Suprapubic skin (tissue), 4 donors: ENCODE results near the gene CIBAR2. TPM values are rescaled to one million over a fixed set of nuclear protein-coding genes. Genes with fewer than 3 reads are reported as not detected.

Experiments used
- DNase-seq, 2 donors: peaks; one replicate each; pipeline ENCODE4 v3.0.0-alpha.2; 2019; ENCODE audit warnings: low spot score in 2 of 2
- H3K27ac ChIP-seq: fragments of 200-600 bp; sonication (generic); one replicate; pipeline ENCODE4 v1.5.1; 2019
- H3K27me3 ChIP-seq: fragments of 200-600 bp; sonication (generic); one replicate; pipeline ENCODE4 v1.5.1; 2019
- H3K36me3 ChIP-seq: fragments of 200-600 bp; sonication (generic); one replicate; pipeline ENCODE4 v1.5.1; 2019
- H3K4me1 ChIP-seq: fragments of 200-600 bp; sonication (generic); one replicate; pipeline ENCODE4 v1.5.1; 2019
- H3K4me3 ChIP-seq: fragments of 200-600 bp; sonication (generic); one replicate; pipeline ENCODE4 v1.5.1; 2019; ENCODE audit warnings: mild to moderate bottlenecking
- H3K9me3 ChIP-seq: fragments of 200-600 bp; sonication (generic); one replicate; pipeline ENCODE4 v1.5.1; 2019
- CTCF ChIP-seq, 2 donors: fragments of 200-600 bp in 1 of 2; fragments of 450-650 bp in 1 of 2; sonication (generic) in 1 of 2; IDR thresholded peaks; one replicate each; pipeline ENCODE4 v1.5.1; 2016 to 2019; ENCODE audit warnings: antibody characterized with exemption in 2 of 2, mild to moderate bottlenecking in 1 of 2, moderate library complexity in 1 of 2
- EP300 ChIP-seq: sonication (generic); formaldehyde crosslinking; IDR thresholded peaks from one replicate; pipeline ENCODE4 v1.6.1; 2017; ENCODE audit warnings: antibody characterized with exemption
- POLR2A ChIP-seq, 2 donors: fragments of 450-650 bp; IDR thresholded peaks; one replicate each; pipeline ENCODE4 v1.6.1; 2017; ENCODE audit warnings: antibody characterized with exemption in 2 of 2, mild to moderate bottlenecking in 2 of 2, moderate library complexity in 2 of 2
- POLR2AphosphoS5 ChIP-seq, 3 donors: sonication (generic); formaldehyde crosslinking; IDR thresholded peaks; one replicate each; pipeline ENCODE4 v1.6.1; 2017; ENCODE audit warnings: antibody characterized with exemption in 3 of 3
- WGBS: methylation state at CpG from one replicate; pipeline ENCODE4 v1.1.5; 2018; 5-methylcytosine and 5-hydroxymethylcytosine counted together
- total RNA-seq, 4 donors: library from RNA; depleted of rRNA; stranded (reverse); fragments of >200 nt; gene quantifications; one replicate each; pipeline ENCODE4 v1.1.0, GENCODE V29; 2016

CIBAR2 gene
- total RNA-seq, 4 donors from 2014 or later: not detected

GRCh38 chr16:85087899-85088569, 24.2 kb downstream of the CIBAR2 start:
- no peak for TF ChIP-seq POLR2A (IDR thresholded peaks at IDR 0.05)
- no peak for TF ChIP-seq CTCF (IDR thresholded peaks at IDR 0.05)
- no peak for TF ChIP-seq POLR2AphosphoS5 (IDR thresholded peaks at IDR 0.05)
- no peak for TF ChIP-seq EP300
- 86% methylated on average over 21 of the region's 21 CpGs for WGBS
- DNase-seq: no peak

GRCh38 chr16:85086347-85087291, 25.7 kb downstream of the CIBAR2 start:
- Histone ChIP-seq H3K9me3 (no peaks in the 10 kb centered on the region), H3K36me3 (peaks cover 23% of the 10 kb centered on the region), H3K4me3 (no peak overlapping the region), H3K4me1 (peaks cover 7% of the 10 kb centered on the region), H3K27ac (no peak overlapping the region), H3K27me3 (no peaks in the 10 kb centered on the region)
- WGBS: 64% methylated on average over 23 of the region's 37 CpGs
- TF ChIP-seq POLR2AphosphoS5 (IDR thresholded peaks at IDR 0.05) (no peak), CTCF (IDR thresholded peaks at IDR 0.05) (peak; percentile 66 to 75), POLR2A (IDR thresholded peaks at IDR 0.05) (no peak), EP300 (no peak)
- peak in 1 of 2 donors; percentile 87 for DNase-seq

More at GRCh38 chr16:85087899-85088569, 24.2 kb downstream of the CIBAR2 start:
- Histone ChIP-seq H3K27me3 (no peaks in the 10 kb centered on the region), H3K27ac (no peak overlapping the region), H3K4me3 (no peak overlapping the region), H3K9me3 (no peaks in the 10 kb centered on the region), H3K4me1 (peaks cover 3% of the 10 kb centered on the region), H3K36me3 (peaks cover 20% of the 10 kb centered on the region)

GRCh38 chr16:85085721-85086120, 26.6 kb downstream of the CIBAR2 start:
- Histone ChIP-seq H3K4me1 (peaks cover 7% of the 10 kb centered on the region), H3K27ac (no peak overlapping the region), H3K36me3 (peaks cover 32% of the 10 kb centered on the region), H3K9me3 (no peaks in the 10 kb centered on the region), H3K27me3 (no peaks in the 10 kb centered on the region), H3K4me3 (no peak overlapping the region)
- no peak for DNase-seq
- 96% methylated on average over 17 of the region's 17 CpGs for whole genome bisulfite sequencing
- TF ChIP-seq POLR2A (IDR thresholded peaks at IDR 0.05) (no peak), EP300 (no peak), POLR2AphosphoS5 (IDR thresholded peaks at IDR 0.05) (no peak)

GRCh38 chr16:85084841-85085510, 27.3 kb downstream of the CIBAR2 start:
- H3K27me3 ChIP-seq: no peaks in the 10 kb centered on the region
- 90% methylated on average over 14 of the region's 16 CpGs for WGBS
- no peaks in the 10 kb centered on the region for H3K9me3 ChIP-seq
- H3K36me3 ChIP-seq: peaks cover 33% of the 10 kb centered on the region
- TF ChIP-seq POLR2A (IDR thresholded peaks at IDR 0.05) (no peak), CTCF (IDR thresholded peaks at IDR 0.05) (no peak), POLR2AphosphoS5 (IDR thresholded peaks at IDR 0.05) (no peak), EP300 (no peak)
- no peak for DNase-seq
- H3K4me1 ChIP-seq: peaks cover 7% of the 10 kb centered on the region
- no peak overlapping the region for H3K27ac ChIP-seq
- H3K4me3 ChIP-seq: no peak overlapping the region

- no peak for TF ChIP-seq EP300
- no peak for TF ChIP-seq CTCF (IDR thresholded peaks at IDR 0.05)
- no peak for TF ChIP-seq POLR2AphosphoS5 (IDR thresholded peaks at IDR 0.05)
- TF ChIP-seq POLR2A (IDR thresholded peaks at IDR 0.05): no peak
- no peaks in the 10 kb centered on the region for H3K9me3 ChIP-seq
- no peaks in the 10 kb centered on the region for H3K27me3 ChIP-seq
- H3K4me3 ChIP-seq: no peak overlapping the region
- 66% methylated on average over 12 of the region's 13 CpGs for WGBS
- no peak overlapping the region for H3K27ac ChIP-seq
- no peak for DNase-seq
- peaks cover 5% of the 10 kb centered on the region for H3K4me1 ChIP-seq
- H3K36me3 ChIP-seq: peaks cover 38% of the 10 kb centered on the region
These were observed 29.1 kb downstream of the CIBAR2 start for GRCh38 chr16:85083051-85083639.
